Trophoblast cell (in vitro differentiated cells and primary cell): ENCODE results near the gene CUX1.

Source experiments
- DNase-seq, 2 donors: peaks; one replicate each; pipeline ENCODE4 v3.0.0-alpha.2; 2016
- H2AFZ ChIP-seq: 2 replicates; pipeline ENCODE4 v1.6.1; 2013; ENCODE audit warnings: low read length, moderate library complexity, mild to moderate bottlenecking; ENCODE audit not compliant: insufficient read depth, poor library complexity
- H2AK5ac ChIP-seq: 2 replicates; pipeline ENCODE4 v1.6.1; 2013; ENCODE audit warnings: mild to moderate bottlenecking, low read length
- H2BK120ac ChIP-seq: 2 replicates; pipeline ENCODE4 v1.6.1; 2013; ENCODE audit warnings: low read length, mild to moderate bottlenecking, moderate library complexity; ENCODE audit not compliant: insufficient read depth, poor library complexity
- H2BK12ac ChIP-seq: 2 replicates; pipeline ENCODE4 v1.6.1; 2013; ENCODE audit warnings: mild to moderate bottlenecking, low read length, moderate library complexity
- H2BK5ac ChIP-seq: 2 replicates; pipeline ENCODE4 v1.6.1; 2013; ENCODE audit warnings: low read length, low read depth, moderate library complexity, mild to moderate bottlenecking; ENCODE audit not compliant: poor library complexity
- H3K14ac ChIP-seq: 2 replicates; pipeline ENCODE4 v1.6.1; 2013; ENCODE audit warnings: mild to moderate bottlenecking, low read length
- H3K18ac ChIP-seq: 2 replicates; pipeline ENCODE4 v1.6.1; 2013; ENCODE audit warnings: mild to moderate bottlenecking, low read length
- H3K23ac ChIP-seq: 2 replicates; pipeline ENCODE4 v1.6.1; 2013; ENCODE audit warnings: low read length
- H3K27ac ChIP-seq: 2 replicates; pipeline ENCODE4 v1.5.1; 2013; ENCODE audit warnings: low read depth, mild to moderate bottlenecking, inconsistent platforms, low read length, moderate library complexity
- H3K27me3 ChIP-seq: 2 replicates; pipeline ENCODE4 v1.6.1; 2013; ENCODE audit warnings: inconsistent platforms, mild to moderate bottlenecking, low read length, moderate library complexity; ENCODE audit not compliant: insufficient read depth
- H3K36me3 ChIP-seq, 2 experiments: 1 replicate in 1 of 2; 2 replicates in 1 of 2; pipeline ENCODE4 v1.6.1; 2013; ENCODE audit warnings: low read length in 2 of 2, mild to moderate bottlenecking in 2 of 2, moderate library complexity in 1 of 2; ENCODE audit not compliant: insufficient read depth in 2 of 2, control insufficient read depth in 1 of 2
- H3K4ac ChIP-seq: 2 replicates; pipeline ENCODE4 v1.6.1; 2013; ENCODE audit warnings: low read depth, mild to moderate bottlenecking, low read length, moderate library complexity
- H3K4me1 ChIP-seq, 2 experiments: 1 replicate in 1 of 2; 2 replicates in 1 of 2; pipeline ENCODE4 v1.6.1; 2013; ENCODE audit warnings: low read length in 2 of 2, mild to moderate bottlenecking in 2 of 2, moderate library complexity in 1 of 2; ENCODE audit not compliant: insufficient read depth in 2 of 2, control insufficient read depth in 1 of 2
- H3K4me2 ChIP-seq: 2 replicates; pipeline ENCODE4 v1.6.1; 2013; ENCODE audit warnings: inconsistent platforms, mild to moderate bottlenecking, low read length, moderate library complexity
- H3K4me3 ChIP-seq: 2 replicates; pipeline ENCODE4 v1.5.1; 2013; ENCODE audit warnings: mild to moderate bottlenecking, low read depth, low read length, inconsistent platforms
- H3K79me1 ChIP-seq: one replicate; pipeline ENCODE4 v1.6.1; 2013; ENCODE audit warnings: low read length
- H3K79me2 ChIP-seq: 2 replicates; pipeline ENCODE4 v1.6.1; 2013; ENCODE audit warnings: low read length, mild to moderate bottlenecking; ENCODE audit not compliant: control insufficient read depth, insufficient read depth, poor library complexity
- H3K9ac ChIP-seq: 2 replicates; pipeline ENCODE4 v1.6.1; 2013; ENCODE audit warnings: mild to moderate bottlenecking, low read length
- H3K9me3 ChIP-seq: 2 replicates; pipeline ENCODE4 v1.6.1; 2013; ENCODE audit warnings: low read depth, mild to moderate bottlenecking, control low read depth, inconsistent platforms, low read length; ENCODE audit not compliant: insufficient read depth
- H4K12ac ChIP-seq: 2 replicates; pipeline ENCODE4 v1.6.1; 2013; ENCODE audit warnings: low read depth, mild to moderate bottlenecking, low read length, moderate library complexity
- H4K8ac ChIP-seq: 2 replicates; pipeline ENCODE4 v1.6.1; 2013; ENCODE audit warnings: low read depth, mild to moderate bottlenecking, low read length, moderate library complexity
- H4K91ac ChIP-seq: one replicate; pipeline ENCODE4 v1.6.1; 2013; ENCODE audit warnings: low read depth, mild to moderate bottlenecking, low read length, moderate library complexity
- WGBS: extraction: QIAGEN DNeasy Blood & Tissue Kit; methylation state at CpG from one replicate; pipeline ENCODE4 v1.1.7; 2013; ENCODE audit warnings: missing lambda C conversion rate; ENCODE audit not compliant: insufficient read length, insufficient coverage; ENCODE audit errors: extremely low coverage; 5-methylcytosine and 5-hydroxymethylcytosine counted together

CUX1 gene

GRCh38 chr7:101983147-101983811 lies 165.9 kb downstream of the CUX1 start:
- no peak for DNase-seq
- WGBS, result no CpG with 5 or more reads among the region's 4 CpGs
- H3K14ac ChIP-seq, result no peak overlapping the region
- peaks cover 21 to 33% of the 10 kb centered on the region in 2 experiments for H3K4me1 ChIP-seq
- no peak overlapping the region for H2AFZ ChIP-seq
- no peak overlapping the region for H2BK5ac ChIP-seq
- H3K79me1 ChIP-seq, result peaks cover 8% of the 10 kb centered on the region
- H3K9ac ChIP-seq, result no peak overlapping the region
- no peak overlapping the region for H3K4me3 ChIP-seq
- H3K27ac ChIP-seq, result no peak overlapping the region
- H3K36me3 ChIP-seq, result no peaks in the 10 kb centered on the region
- H3K23ac ChIP-seq, result no peak overlapping the region
- H3K27me3 ChIP-seq, result no peaks in the 10 kb centered on the region
- no peak overlapping the region for H4K91ac ChIP-seq
- no peak overlapping the region for H2BK120ac ChIP-seq
- H3K79me2 ChIP-seq, result peaks cover 4% of the 10 kb centered on the region
- H3K4me2 ChIP-seq, result no peak overlapping the region
- peaks cover 5% of the 10 kb centered on the region for H3K9me3 ChIP-seq
- no peak overlapping the region for H3K18ac ChIP-seq
- no peak overlapping the region for H2BK12ac ChIP-seq
- no peak overlapping the region for H3K4ac ChIP-seq
- H4K12ac ChIP-seq, result no peak overlapping the region
- H4K8ac ChIP-seq, result no peak overlapping the region
- no peak overlapping the region for H2AK5ac ChIP-seq

GRCh38 chr7:101984133-101984879 lies 166.9 kb downstream of the CUX1 start:
- Histone ChIP-seq H3K9ac (no peak overlapping the region), H2AFZ (no peak overlapping the region), H3K4me2 (no peak overlapping the region), H3K4me1 (peaks cover 20 to 26% of the 10 kb centered on the region in 2 experiments), H3K27ac (no peak overlapping the region), H3K79me2 (peaks cover 4% of the 10 kb centered on the region), H3K4ac (no peak overlapping the region), H3K23ac (no peak overlapping the region), H2AK5ac (no peak overlapping the region), H4K91ac (no peak overlapping the region), H2BK12ac (no peak overlapping the region), H2BK120ac (no peak overlapping the region), H4K8ac (no peak overlapping the region), H4K12ac (no peak overlapping the region), H3K18ac (no peak overlapping the region), H3K27me3 (no peaks in the 10 kb centered on the region), H3K36me3 (no peaks in the 10 kb centered on the region), H3K14ac (no peak overlapping the region), H3K4me3 (no peak overlapping the region), H2BK5ac (no peak overlapping the region), H3K79me1 (peaks cover 9% of the 10 kb centered on the region), H3K9me3 (peaks cover 5% of the 10 kb centered on the region)
- DNase-seq, result no peak
- no CpG with 5 or more reads among the region's 18 CpGs for WGBS

DNA sequence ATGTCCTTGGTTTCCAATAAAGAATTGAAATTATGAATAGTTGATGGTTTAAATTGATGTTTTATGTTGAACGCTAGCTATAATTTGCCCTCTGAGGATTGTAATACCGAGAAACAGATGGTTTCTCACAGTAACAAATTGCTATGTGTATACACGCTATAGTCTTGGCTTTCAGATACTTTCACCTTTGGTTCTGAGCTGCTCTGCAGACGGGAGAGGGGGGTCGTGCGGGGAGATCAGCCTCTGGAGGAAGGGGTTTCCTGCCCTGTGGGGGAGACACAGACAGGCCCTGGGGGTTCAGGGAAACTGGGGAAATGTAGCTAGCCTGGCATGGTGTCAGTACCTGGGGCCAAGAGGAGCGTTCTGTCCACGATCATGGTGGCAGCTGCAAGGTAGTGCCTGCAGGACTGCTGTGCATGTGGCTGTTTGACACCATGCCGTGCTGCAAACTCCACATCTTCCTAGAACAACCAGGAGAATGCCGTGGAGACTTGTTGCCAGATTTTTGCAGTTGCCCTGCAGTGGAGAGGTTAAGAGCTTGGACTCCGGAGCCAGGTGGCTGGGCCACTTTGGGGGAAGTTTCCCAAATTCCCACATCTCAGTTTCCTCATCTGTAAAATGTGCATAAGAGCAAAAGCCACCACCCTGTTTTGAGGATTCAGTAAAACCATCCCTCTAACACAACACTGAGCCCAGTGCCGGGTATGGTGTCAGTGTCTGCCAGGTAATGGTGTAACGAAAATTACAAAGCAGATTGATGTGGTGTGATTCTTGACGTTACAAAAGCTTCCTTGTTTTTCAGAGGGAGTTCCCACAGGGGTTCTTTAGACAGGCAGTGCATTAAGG lies 167.9 kb downstream of the CUX1 start:
- no peak overlapping the region for H2AFZ ChIP-seq
- no peak overlapping the region for H4K8ac ChIP-seq
- peaks cover 5% of the 10 kb centered on the region for H3K9me3 ChIP-seq
- no CpG with 5 or more reads among the region's 14 CpGs for WGBS
- H3K14ac ChIP-seq, result no peak overlapping the region
- DNase-seq, result no peak
- no peak overlapping the region for H2AK5ac ChIP-seq
- H3K36me3 ChIP-seq, result no peaks in the 10 kb centered on the region
- no peak overlapping the region for H3K27ac ChIP-seq
- H3K9ac ChIP-seq, result no peak overlapping the region
- no peak overlapping the region for H3K4me2 ChIP-seq
- peaks cover 4% of the 10 kb centered on the region for H3K79me2 ChIP-seq
- peak overlapping the region; percentile 61 for H3K18ac ChIP-seq
- no peaks in the 10 kb centered on the region for H3K27me3 ChIP-seq
- H2BK120ac ChIP-seq, result no peak overlapping the region
- no peak overlapping the region for H4K12ac ChIP-seq
- no peak overlapping the region for H2BK5ac ChIP-seq
- H3K4ac ChIP-seq, result no peak overlapping the region
- H2BK12ac ChIP-seq, result no peak overlapping the region
- H3K23ac ChIP-seq, result no peak overlapping the region
- no peak overlapping the region for H4K91ac ChIP-seq
- peaks cover 20 to 26% of the 10 kb centered on the region in 2 experiments for H3K4me1 ChIP-seq
- H3K4me3 ChIP-seq, result no peak overlapping the region
- H3K79me1 ChIP-seq, result peaks cover 9% of the 10 kb centered on the region

DNA sequence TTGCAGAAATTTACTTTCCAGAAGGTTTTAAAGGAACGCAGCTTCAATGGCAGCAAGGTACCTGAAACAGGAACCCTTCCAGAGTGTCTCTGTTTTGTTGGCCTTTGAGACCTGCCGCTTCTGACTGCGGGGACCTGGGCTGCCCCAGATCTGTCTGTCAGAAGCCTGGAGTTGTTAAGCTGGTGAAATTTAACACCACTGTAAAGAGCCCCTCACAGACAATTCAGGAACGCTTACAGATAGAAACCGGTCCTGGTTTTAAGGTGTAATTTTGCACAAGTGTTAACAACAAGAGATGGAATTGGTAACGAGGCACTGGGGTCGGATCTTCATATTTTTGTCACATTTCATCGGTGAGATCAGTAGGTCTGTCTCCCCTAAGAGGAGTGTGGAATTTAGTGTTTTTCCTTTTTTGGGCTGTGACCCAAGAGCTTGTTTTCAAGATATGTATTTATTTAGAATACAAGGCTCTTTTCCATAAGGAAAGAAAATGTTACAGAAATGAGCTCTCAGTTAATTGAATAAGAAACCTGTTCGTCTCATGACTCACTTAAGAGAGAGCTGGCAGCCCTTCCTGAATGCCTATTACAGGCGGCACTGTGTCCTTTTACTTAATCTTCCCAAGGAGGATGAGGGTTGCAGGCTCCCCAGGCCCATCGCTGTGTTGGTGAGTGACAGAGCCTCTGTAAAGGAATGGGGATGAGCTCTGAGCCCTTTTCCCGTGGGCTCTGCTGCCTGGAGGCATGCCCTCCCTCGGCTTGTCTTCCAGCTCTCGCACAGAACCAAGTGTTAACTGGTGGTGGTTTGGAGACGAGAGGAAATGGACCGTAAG lies 168.7 kb downstream of the CUX1 start:
- no CpG with 5 or more reads among the region's 16 CpGs for WGBS
- Histone ChIP-seq H4K12ac (no peak overlapping the region), H3K4me2 (peak overlapping the region; percentile 24), H3K4ac (peak overlapping the region; percentile 15), H2BK5ac (no peak overlapping the region), H4K91ac (no peak overlapping the region), H3K23ac (no peak overlapping the region), H3K27ac (peak overlapping the region; percentile 45), H3K79me1 (peaks cover 9% of the 10 kb centered on the region), H3K36me3 (no peaks in the 10 kb centered on the region), H3K4me1 (peaks cover 20 to 26% of the 10 kb centered on the region in 2 experiments), H3K18ac (peak overlapping the region; percentile 34), H3K9ac (no peak overlapping the region), H2BK120ac (no peak overlapping the region), H3K27me3 (no peaks in the 10 kb centered on the region), H3K4me3 (no peak overlapping the region), H4K8ac (no peak overlapping the region), H3K9me3 (peaks cover 5% of the 10 kb centered on the region), H2AFZ (no peak overlapping the region), H2BK12ac (no peak overlapping the region), H2AK5ac (no peak overlapping the region), H3K79me2 (peaks cover 4% of the 10 kb centered on the region), H3K14ac (peak overlapping the region; percentile 0)
- DNase-seq, result peak; percentile 37 to 56
